HepG2 (cell line): ENCODE results near the gene MTG1. TPM values are rescaled to one million over a fixed set of nuclear protein-coding genes. Genes with fewer than 3 reads are reported as not detected.

ENCODE experiments used
- ATAC-seq: fragments of 200-7000 bp; cut with Tn5 transposase; 3 replicates; pipeline ENCODE4 v1.9.1; 2020; ENCODE audit warnings: mild to moderate bottlenecking, moderate library complexity
- BruUV-seq: library from RNA; stranded (reverse); fragments of 400-500 nt; replicated peaks from 2 replicates; lab custom pipeline; 2021; lab: Mats Ljungman, UMichigan
- CTCF ChIA-PET: fragments of 300-600 bp; formaldehyde crosslinking; extraction: SDS; loops from one replicate; lab custom pipeline; 2021; ENCODE audit warnings: low total read pairs, inconsistent platforms, low intra/inter-chr PET ratio; lab: Yijun Ruan, JAX
- POLR2A ChIA-PET: fragments of 350-600 bp; sonication (Branson Sonifier 250); formaldehyde crosslinking; loops from one replicate; lab custom pipeline; 2020; ENCODE audit warnings: antibody characterized with exemption, inconsistent platforms; lab: Yijun Ruan, JAX
- DNase-seq: peaks from one replicate; pipeline ENCODE4 v3.0.0-alpha.2; 2015; ENCODE audit warnings: low spot score
- FAIRE-seq: peaks from 3 replicates; lab custom pipeline; 2011; peaks lifted over from hg19 to GRCh38; lab: Jason Lieb, UNC
- H2AFZ ChIP-seq: one replicate; pipeline ENCODE4 v1.6.1; 2011; ENCODE audit warnings: low read length, inconsistent platforms
- H3K27ac ChIP-seq: fragments of 300-600 bp; 3 replicates; pipeline ENCODE4 v1.8.0; 2011; ENCODE audit warnings: mixed run types, mild to moderate bottlenecking, mixed read lengths, low read length, inconsistent platforms; ENCODE audit not compliant: insufficient read depth; ENCODE audit errors: extremely low read length
- H3K27me3 ChIP-seq, 2 experiments: fragments of 200-600 bp in 1 of 2; 2 replicates in 1 of 2; 3 replicates in 1 of 2; pipeline versions ENCODE4 v1.6.0 to v1.8.0; 2011; ENCODE audit warnings: low read length in 2 of 2, mild to moderate bottlenecking in 2 of 2, moderate library complexity in 2 of 2, inconsistent platforms in 1 of 2; ENCODE audit not compliant: insufficient read depth in 2 of 2, control insufficient read depth in 1 of 2
- H3K36me3 ChIP-seq, 2 experiments: fragments of 200-600 bp in 1 of 2; replicated peaks in 1 of 2; 2 replicates in 1 of 2; 3 replicates in 1 of 2; pipeline versions ENCODE4 v1.5.1 to v1.8.0; 2011; ENCODE audit warnings: low read length in 2 of 2, inconsistent platforms in 1 of 2; ENCODE audit not compliant: insufficient read depth in 2 of 2, control insufficient read depth in 1 of 2
- H3K4me1 ChIP-seq: 2 replicates; pipeline ENCODE4 v1.5.1; 2012; ENCODE audit warnings: low read length, inconsistent platforms; ENCODE audit not compliant: insufficient read depth
- H3K4me2 ChIP-seq: 2 replicates; pipeline ENCODE4 v1.6.0; 2011; ENCODE audit warnings: low read depth, low read length, inconsistent platforms
- H3K4me3 ChIP-seq, 3 experiments: fragments of 200-600 bp in 1 of 3; sonication (generic), shearing (Covaris generic) in 1 of 3; replicated peaks in 1 of 3; 2 replicates each; pipeline ENCODE4 v1.5.1; 2011 to 2016; ENCODE audit warnings: low read length in 3 of 3, inconsistent platforms in 2 of 3, low read depth in 2 of 3, mild to moderate bottlenecking in 2 of 3, control low read depth in 1 of 3, mixed read lengths in 1 of 3; ENCODE audit not compliant: insufficient read depth in 1 of 3
- H3K79me2 ChIP-seq: one replicate; pipeline ENCODE4 v1.6.1; 2011; ENCODE audit warnings: low read length, inconsistent platforms; ENCODE audit not compliant: insufficient read depth
- H3K9ac ChIP-seq: 2 replicates; pipeline ENCODE4 v1.6.0; 2011; ENCODE audit warnings: mild to moderate bottlenecking, low read depth, low read length, inconsistent platforms; ENCODE audit not compliant: insufficient read depth
- H3K9me3 ChIP-seq: 2 replicates; pipeline ENCODE4 v1.5.1; 2012; ENCODE audit warnings: mild to moderate bottlenecking, low read length
- H4K20me1 ChIP-seq: 2 replicates; pipeline ENCODE4 v1.6.0; 2011; ENCODE audit warnings: inconsistent platforms, mild to moderate bottlenecking, low read length, moderate library complexity; ENCODE audit not compliant: insufficient read depth
- BATF2 ChIP-seq: sonication (generic); formaldehyde crosslinking; IDR thresholded peaks from 2 replicates; pipeline ENCODE4 v1.8.0; 2022; ENCODE audit warnings: mild to moderate bottlenecking, missing genetic modification reagents, moderate library complexity
- CREBL2 ChIP-seq: sonication (generic); formaldehyde crosslinking; IDR thresholded peaks from 2 replicates; pipeline ENCODE4 v1.8.1; 2023; ENCODE audit warnings: missing genetic modification reagents, mild to moderate bottlenecking, borderline replicate concordance
- PHF20 ChIP-seq: sonication (generic); formaldehyde crosslinking; IDR thresholded peaks from 2 replicates; pipeline ENCODE4 v1.5.0; 2020; ENCODE audit warnings: mild to moderate bottlenecking, missing genetic modification reagents
- WGBS: methylation state at CpG from one replicate; pipeline ENCODE4 v1.1.6; 2017; ENCODE audit warnings: low lambda C conversion rate; 5-methylcytosine and 5-hydroxymethylcytosine counted together
- in situ Hi-C: cut with HindIII; loops from 2 replicates; pipeline ENCODE4 v1.10.0; 2017; ENCODE audit warnings: low pct_unique_long_range_greater_than_20kb; ENCODE audit not compliant: extremely low pct_ligation_motif_present
- intact Hi-C: fragments of 100-400 bp; cut with micrococcal nuclease; formaldehyde crosslinking; loops from one replicate; pipeline ENCODE4 v1.10.0; 2022; ENCODE audit not compliant: unreplicated experiment
- polyA plus RNA-seq, 8 experiments: library from polyadenylated mRNA; depleted of rRNA in 3 of 8; stranded (reverse) in 7 of 8; unstranded in 1 of 8; fragments of >200 nt; fragmentation: Illumina TruSeq in 4 of 8; extraction: Trizol in 4 of 8; gene quantifications; 2 replicates each; pipeline versions ENCODE4 v1.2.1 to v1.2.3, GENCODE V29; 2011 to 2016; ENCODE audit warnings: low read depth in 4 of 8, missing spikeins in 1 of 8, mixed read lengths in 1 of 8; ENCODE audit not compliant: insufficient read depth in 1 of 8
- total RNA-seq, 5 experiments: library from RNA; depleted of rRNA; stranded (reverse); fragments of >200 nt; fragmentation: Illumina TruSeq; extraction: Trizol; gene quantifications; 2 replicates each; pipeline ENCODE4 v1.2.3, GENCODE V29; 2016; ENCODE audit warnings: low read depth in 1 of 5
- TF ChIP-seq, protein P1 (sequence below): sonication (generic); formaldehyde crosslinking; IDR thresholded peaks from 2 replicates; pipeline ENCODE4 v1.5.0; 2020; ENCODE audit warnings: mild to moderate bottlenecking, missing genetic modification reagents, moderate library complexity

The MTG1 gene
- total and polyA plus RNA-seq, 2 of the 13 experiments (the other 11 are each of a cell fraction or from before 2014, with no cell fraction given), result 42.0 to 103 TPM

GRCh38 chr10:133452453-133452852, 58.5 kb downstream of the MTG1 start:
- ChIA-PET POLR2A (no interaction called here), CTCF (no interaction called here)
- no peak for DNase-seq
- H3K27me3 ChIP-seq, result no peaks in the 10 kb centered on the region
- ATAC-seq, result no peak
- no peak overlapping the region for H3K4me3 ChIP-seq
- no peaks in the 10 kb centered on the region for H3K79me2 ChIP-seq
- no peaks in the 10 kb centered on the region for H4K20me1 ChIP-seq
- H3K36me3 ChIP-seq, result no peaks in the 10 kb centered on the region
- no TSS peak for BruUV-seq
- no peak for TF ChIP-seq CREBL2 (CRISPR knock-in tag)
- TF ChIP-seq, protein P1, sequence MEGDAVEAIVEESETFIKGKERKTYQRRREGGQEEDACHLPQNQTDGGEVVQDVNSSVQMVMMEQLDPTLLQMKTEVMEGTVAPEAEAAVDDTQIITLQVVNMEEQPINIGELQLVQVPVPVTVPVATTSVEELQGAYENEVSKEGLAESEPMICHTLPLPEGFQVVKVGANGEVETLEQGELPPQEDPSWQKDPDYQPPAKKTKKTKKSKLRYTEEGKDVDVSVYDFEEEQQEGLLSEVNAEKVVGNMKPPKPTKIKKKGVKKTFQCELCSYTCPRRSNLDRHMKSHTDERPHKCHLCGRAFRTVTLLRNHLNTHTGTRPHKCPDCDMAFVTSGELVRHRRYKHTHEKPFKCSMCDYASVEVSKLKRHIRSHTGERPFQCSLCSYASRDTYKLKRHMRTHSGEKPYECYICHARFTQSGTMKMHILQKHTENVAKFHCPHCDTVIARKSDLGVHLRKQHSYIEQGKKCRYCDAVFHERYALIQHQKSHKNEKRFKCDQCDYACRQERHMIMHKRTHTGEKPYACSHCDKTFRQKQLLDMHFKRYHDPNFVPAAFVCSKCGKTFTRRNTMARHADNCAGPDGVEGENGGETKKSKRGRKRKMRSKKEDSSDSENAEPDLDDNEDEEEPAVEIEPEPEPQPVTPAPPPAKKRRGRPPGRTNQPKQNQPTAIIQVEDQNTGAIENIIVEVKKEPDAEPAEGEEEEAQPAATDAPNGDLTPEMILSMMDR, result no peak
- no peak for TF ChIP-seq BATF2 (CRISPR knock-in tag)
- TF ChIP-seq PHF20 (CRISPR knock-in tag), result no peak
- TF ChIP-seq, all 625 proteins: peak for 0
- H3K4me1 ChIP-seq, result no peaks in the 10 kb centered on the region
- no peak overlapping the region for H3K27ac ChIP-seq
- H3K9me3 ChIP-seq, result peaks cover 17% of the 10 kb centered on the region
- intact Hi-C loops, result no loop called here
- no peak overlapping the region for H3K4me2 ChIP-seq
- in situ Hi-C loops, result no loop called here
- no peak overlapping the region for H2AFZ ChIP-seq
- 54% methylated on average over 4 of the region's 4 CpGs for WGBS
- FAIRE-seq, result no peak
- no peak overlapping the region for H3K9ac ChIP-seq
